Measurements from ENCODE around the gene TCAP.
"Not testable (repeated sequence)": the region's sequence is repeated elsewhere in the genome, so short reads cannot be mapped to it uniquely, and the experiment has no call there.

Gene TCAP

DNA sequence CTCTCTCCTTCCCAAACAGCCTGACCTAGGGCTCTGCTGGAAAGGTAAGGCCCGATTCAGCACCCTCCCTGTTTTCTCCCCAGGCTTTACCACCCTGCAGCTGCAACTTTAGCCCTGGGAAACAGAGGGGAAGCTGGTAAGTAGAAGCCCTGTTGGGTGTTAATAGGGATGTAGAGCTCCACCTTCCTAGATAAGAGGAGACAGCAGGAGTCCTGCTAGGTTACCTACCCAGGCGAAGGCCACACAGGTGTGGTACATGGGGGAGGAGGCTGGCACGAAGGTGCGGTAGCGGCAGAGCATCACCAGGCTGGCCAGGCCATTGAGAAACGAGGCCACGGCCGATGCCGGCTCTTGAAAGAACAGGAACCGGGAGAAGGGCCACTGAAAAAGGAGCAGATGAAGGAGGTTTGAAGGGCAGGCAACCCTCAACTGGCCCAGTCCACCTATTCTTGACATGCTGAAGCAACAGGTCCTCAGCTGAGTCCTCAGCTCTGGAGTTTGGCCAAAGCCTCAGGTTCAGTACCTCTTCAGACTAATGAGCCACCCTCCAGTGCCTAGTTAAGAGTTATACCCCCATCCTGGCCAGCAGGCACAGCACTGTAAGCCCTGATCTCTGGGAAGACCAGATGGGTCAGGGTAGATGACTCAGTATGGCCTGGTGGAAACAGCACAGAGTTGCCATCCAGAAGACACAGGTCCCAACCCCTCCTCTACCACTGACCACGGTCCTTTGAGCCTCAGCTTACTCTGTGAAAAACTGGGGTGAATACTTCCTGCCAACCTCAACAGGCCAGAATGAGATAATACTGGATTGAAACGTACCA is 19.4 kb downstream of the TCAP start:
- DNase-seq: no peak

GRCh38 chr17:39687101-39687545 is 22.0 kb downstream of the TCAP start:
- no peak for DNase-seq

DNA sequence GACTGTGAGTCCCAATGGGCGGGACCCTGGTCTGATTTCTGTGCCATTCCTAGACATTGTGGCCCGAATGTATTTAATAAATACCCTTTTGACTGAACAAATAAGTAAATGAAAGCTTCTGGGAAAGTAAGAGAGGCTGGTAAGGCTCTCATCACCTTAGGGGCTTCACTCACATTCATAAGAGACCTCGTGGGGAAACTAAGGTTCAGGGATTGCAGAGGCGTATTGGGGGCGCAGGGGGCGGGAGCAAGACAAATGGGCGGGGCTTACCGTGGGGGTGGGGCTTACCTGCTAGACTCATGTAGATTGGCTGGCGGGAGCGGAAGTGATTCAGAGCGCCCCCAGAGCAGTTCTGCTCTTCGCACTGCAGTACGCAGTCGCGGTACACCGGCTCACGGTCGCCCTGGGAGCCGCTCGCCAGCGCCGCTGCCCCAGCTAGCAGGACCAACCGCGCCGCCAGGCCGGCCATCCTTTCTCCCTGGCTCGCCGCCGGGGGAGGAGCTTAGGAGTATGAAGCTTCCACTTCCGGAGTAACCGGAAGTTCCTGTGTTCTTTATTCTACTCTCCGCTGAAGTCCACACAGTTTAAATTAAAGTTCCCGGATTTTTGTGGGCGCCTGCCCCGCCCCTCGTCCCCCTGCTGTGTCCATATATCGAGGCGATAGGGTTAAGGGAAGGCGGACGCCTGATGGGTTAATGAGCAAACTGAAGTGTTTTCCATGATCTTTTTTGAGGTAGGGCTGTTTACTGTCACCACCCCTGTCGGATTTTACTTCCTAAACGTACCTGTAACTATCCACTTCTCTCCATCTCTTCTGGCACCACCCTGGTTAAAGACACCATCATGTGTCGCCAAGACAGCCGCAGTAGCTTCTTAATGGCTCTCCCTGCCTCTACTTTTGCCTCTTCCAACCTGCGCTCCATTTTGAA is 22.7 kb downstream of the TCAP start, which contains the start of gene PGAP3:
PGAP3 (minus strand) TSS at position 512 of the 929 bp plus-strand sequence; CDS start at position 469, 43 bp downstream.
- peak; percentile 97 to 98 for DNase-seq

- no peak for DNase-seq
These were observed 23.3 kb downstream of the TCAP start for GRCh38 chr17:39688475-39688835.

GRCh38 chr17:39688945-39689344 is 23.8 kb downstream of the TCAP start:
- DNase-seq: no peak

GRCh38 chr17:39694593-39694992 is 29.4 kb downstream of the TCAP start:
- no peak for DNase-seq

DNA sequence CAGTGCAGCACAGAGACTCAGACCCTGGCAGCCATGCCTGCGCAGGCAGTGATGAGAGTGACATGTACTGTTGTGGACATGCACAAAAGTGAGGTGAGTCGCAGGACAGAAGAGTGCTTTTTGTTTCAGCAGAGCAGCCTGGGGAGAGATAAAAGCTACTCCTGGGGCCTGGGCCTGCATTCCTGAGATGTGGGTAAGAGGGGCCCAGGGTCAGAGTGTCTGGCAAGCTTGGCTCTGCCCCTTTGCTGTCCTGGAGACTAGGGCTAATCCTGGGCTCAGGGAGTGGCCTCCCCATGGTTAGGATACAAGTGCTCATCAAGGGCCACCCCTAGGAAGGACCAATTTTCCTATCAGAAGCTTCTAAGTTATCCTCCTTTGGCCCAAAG is 29.9 kb downstream of the TCAP start:
- no peak for DNase-seq

DNA sequence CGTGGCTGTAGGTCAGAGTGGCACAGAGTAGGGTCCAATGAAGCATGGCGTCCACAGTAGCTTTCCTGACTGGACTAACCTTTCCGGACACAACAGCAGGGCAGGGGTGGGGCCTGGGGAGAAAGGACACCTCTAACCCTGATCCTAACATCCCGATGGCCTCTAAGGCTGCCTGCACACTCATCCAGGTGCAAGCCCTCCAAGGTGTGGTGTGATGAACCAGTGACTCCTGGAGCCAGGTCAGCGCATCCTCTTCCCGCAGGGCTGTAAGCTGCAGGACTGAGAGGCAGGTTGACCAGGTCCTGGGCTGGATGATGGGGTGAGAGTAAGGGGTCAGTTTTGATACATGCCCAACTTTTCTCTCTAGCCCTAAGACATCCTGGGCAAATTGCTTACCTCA is 31.6 kb downstream of the TCAP start:
- no peak for DNase-seq

DNA sequence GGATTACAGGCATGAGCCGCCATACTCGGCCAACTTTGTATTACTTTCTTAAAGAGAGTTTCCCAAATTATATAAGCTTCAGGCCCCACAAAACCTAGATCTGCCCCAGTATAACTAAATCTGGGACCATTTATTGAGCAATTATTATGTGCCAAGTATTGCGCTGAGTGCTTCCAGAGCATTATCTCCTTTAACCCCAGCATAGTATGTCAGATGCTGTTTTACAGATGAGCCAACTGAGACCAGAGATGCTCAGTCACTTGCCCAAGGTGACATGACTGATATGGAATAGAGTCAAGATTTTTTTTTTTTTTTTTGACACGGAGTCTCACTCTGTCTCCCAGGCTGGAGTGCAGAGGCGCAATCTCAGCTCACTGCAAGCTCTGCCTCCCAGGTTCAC is 32.8 kb downstream of the TCAP start:
- DNase-seq: no peak

DNA sequence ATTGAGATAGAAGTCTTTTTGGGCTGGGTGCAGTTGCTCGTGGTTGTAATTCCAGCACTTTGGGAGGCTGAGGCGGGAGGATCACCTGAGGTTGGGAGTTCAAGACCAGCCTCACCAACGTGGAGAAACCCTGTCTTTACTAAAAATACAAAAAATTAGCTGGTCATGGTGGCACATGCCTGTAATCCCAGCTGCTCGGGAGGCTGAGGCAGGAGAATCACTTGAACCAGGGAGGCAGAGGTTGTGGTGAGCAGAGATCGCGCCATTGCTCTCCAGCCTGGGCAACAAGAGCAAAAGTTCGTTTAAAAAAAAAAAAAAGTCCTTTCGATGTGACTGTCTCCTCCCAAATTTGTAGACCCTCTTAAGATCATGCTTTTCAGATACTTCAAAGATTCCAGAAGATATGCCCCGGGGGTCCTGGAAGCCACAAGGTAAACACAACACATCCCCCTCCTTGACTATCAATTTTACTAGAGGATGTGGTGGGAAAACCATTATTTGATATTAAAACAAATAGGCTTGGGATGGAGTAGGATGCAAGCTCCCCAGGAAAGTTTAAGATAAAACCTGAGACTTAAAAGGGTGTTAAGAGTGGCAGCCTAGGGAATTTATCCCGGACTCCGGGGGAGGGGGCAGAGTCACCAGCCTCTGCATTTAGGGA is 34.1 kb downstream of the TCAP start:
- DNase-seq: not testable (repeated sequence)

- DNase-seq: no peak
These were observed 34.6 kb downstream of the TCAP start, which contains the start of gene ERBB2 for GRCh38 chr17:39699818-39700147. Gene ERBB2, plus strand, starts transcription at chr17:39700064. Its CDS starts 175 bp downstream, at chr17:39700239.

GRCh38 chr17:39700148-39700987 is 35.2 kb downstream of the TCAP start:
- no peak for DNase-seq

- no peak for DNase-seq
These were observed 36.0 kb downstream of the TCAP start for GRCh38 chr17:39701012-39701783.

- DNase-seq: no peak
These were observed 36.8 kb downstream of the TCAP start for GRCh38 chr17:39701784-39702422.

- no peak for DNase-seq
These were observed 38.0 kb downstream of the TCAP start for GRCh38 chr17:39702901-39703893.

DNA sequence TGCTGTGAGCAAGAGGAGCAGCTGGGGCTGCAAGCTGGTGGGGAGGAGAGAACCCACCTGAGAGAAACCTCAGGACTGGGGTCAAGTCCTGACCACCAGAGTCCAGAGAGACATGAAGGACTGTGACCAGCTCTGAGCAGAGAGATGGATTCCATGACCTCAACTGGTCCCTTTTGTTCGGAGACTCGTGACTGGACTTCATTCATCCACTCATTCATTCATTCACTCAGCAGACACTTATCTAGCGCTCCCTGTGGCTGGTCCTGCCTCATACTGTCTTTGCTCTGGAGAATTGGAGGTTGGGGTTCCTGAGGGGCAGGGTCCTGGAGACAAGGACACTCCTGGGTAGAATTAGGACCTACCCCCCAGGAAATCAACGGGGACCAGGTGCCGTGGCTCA is 38.8 kb downstream of the TCAP start:
- DNase-seq: no peak

DNA sequence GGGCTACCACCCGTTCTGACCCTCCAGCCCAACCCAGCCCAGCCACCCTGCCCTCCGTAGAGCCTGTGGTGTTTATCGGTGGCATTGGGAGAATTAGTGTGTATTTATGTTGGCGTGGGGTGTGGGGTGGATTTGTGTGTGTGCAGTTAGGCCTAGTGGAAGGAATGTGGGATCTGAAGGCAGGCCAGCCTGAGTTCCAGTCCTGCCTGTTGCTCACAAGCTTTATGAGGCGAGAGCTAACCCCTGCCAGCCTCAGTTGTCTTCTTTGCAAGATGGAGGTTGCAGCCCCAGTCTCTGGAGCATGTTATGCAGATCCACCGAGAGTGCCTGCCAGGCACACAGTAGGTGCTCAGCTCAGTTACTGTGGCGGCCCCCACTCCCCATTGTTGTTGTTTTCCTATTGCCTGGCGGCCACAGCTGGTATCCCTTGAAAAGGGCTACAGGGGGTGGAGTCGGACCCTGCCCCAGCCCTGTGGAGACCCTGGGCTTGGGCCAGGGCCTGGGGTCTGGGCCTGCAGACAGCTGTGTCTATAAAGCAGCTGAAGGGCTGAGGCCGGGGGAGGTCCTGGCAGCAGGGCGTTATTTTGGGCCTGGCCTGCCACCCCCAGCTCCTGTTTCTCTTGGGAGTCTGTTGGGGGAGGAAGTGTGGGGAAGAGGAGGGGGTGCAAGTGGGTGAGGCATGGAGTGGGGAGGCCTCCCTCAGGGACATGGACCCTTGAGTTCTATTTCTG is 39.8 kb downstream of the TCAP start:
- no peak for DNase-seq

DNA sequence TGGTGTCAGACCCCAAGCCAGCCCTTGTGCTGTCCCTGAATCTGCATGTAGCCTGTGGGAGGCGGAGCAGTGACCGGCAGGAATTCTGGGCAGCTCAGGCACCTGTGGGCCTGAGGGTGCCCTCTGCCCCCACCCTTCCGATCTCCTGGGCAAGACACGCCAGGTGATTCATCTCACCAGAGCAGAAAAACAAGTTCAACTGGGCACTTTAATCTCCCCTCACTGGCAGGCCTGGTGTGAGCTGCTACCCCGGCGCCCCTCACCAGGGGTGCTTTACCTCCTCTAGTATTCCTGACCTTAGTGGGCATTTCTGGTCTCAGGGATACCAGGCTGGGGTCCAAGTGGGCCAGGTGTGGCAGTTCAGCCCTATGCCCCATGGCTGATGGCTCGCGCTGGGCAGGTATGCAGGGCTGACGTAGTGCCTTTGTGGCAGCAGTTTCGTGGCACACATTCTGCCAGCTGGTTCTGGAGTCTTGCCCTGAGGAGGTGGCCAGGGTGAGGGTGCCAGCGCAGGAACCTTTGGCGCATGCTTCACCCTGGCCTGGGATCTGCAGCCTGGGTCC is 40.7 kb downstream of the TCAP start:
- no peak for DNase-seq

- no peak for DNase-seq
These were observed 41.2 kb downstream of the TCAP start for GRCh38 chr17:39706383-39706782.
